GM19372 (cell line): ENCODE data around the gene TDRD3.
"Not testable (repeated sequence)": the region's sequence is repeated elsewhere in the genome, so short reads cannot be mapped to it uniquely, and the experiment has no call there.

ENCODE experiments used
- ATAC-seq: cut with Tn5 transposase; IDR thresholded peaks from one replicate; pipeline ENCODE4 v1.9.1; 2021; ENCODE audit warnings: mild to moderate bottlenecking, low read depth, moderate library complexity; ENCODE audit not compliant: unreplicated experiment

TDRD3 gene

GRCh38 chr13:60397704-60398378, 821 bp downstream of the TDRD3 start:
- ATAC-seq = peak; percentile 29

DNA sequence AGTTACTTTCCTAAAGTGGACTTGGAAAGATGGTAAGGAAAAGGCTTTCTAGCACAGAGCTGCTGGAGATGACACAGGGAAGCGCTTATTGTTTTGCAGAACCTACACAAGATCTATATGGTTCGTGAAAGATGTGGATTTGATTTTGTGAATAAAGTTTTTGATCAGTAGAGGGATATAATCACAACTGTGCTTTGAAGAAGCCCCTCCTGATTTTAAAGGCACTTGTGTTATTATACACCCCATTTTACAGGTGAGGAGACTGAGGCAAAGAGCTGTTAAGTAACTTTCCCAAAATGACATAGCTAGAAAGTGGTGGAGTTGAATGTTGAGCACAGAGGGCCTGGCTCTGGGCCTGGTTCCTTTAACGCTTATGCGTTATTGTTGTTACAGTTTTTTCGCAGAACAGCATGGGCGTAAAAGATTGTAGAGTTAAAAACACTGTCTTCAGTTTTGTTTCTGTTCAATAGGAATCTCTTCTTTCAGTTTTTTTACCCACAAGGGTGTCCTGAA, 1.4 kb downstream of the TDRD3 start:
- ATAC-seq = no peak

DNA sequence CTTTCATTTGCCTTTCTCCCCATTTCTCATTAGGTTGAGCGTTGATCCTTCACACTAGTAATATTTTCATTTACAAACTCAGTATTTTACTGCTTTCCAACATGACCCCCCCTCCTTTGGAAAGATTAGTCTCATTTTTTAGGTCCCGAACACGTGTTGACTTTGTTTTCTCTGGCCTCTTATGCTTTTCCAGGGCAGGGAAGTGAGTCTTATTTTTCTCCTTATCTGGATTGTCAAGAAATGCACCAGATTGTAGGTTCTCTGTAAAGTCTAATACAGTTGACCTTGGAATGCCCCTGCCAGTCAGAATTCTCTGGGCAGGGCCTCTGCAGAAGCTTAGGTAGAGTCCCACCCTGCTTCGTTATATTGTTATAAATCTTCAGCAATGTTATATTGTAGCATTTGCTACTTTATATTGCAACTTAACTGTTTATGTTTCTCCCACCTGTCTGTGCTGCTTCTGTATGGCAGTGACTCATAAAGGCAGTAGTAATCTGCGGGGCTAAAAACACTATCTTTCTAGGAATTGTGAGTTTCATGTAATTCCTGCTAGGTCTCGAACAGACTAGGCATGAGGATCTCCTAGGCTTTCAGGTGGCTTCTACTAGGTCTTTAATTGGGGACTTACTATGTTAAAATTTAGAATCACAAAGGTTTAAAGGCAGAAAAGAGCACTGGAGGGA, 2.0 kb downstream of the TDRD3 start:
- ATAC-seq = no peak

DNA sequence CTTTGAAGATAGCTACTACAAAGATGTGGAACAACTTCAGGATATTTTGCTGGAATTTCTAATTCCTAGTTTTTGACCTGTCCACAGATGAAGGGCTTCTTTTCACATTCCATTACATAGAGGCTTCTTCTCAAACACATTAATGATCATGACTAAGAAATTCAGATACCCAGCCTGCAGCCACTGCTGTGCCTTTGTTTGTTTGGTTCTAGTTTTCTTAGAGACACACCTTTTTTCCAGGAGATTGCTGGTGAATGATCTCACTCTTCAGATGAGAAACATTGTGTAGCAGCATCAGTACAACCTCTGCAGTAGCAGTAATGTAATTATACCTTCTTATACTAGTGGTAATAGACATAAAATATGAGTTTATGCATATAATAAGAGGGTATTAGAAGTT, 5.0 kb downstream of the TDRD3 start:
- ATAC-seq = no peak

GRCh38 chr13:60407095-60407494, 10.1 kb downstream of the TDRD3 start:
- ATAC-seq = no peak

- ATAC-seq = not testable (repeated sequence)
Observed at GRCh38 chr13:60407852-60408251, 10.8 kb downstream of the TDRD3 start.

- not testable (repeated sequence) for ATAC-seq
Observed at GRCh38 chr13:60409574-60410292, 12.7 kb downstream of the TDRD3 start.

- ATAC-seq = no peak
Observed at GRCh38 chr13:60410299-60410698, 13.3 kb downstream of the TDRD3 start.

- ATAC-seq = no peak
Observed at GRCh38 chr13:60411464-60411863, 14.4 kb downstream of the TDRD3 start.

DNA sequence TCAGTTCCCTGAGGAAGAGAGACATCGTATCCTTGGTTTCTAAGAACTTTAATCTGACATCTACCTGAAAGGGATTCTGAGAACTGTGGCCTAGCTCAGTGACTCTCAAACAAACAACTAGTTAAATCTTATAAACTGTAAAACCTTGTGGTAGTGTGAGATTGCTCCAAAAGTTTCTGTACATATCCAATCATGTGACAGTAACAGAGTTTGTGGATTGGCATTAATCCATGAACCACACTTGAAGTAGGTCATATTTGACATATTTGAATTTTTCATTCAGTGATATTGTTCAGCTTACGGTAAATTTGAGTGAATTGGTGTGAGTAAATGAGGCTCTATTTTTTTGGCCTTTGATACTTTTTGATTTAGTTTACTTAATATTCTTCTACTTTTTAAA, 15.0 kb downstream of the TDRD3 start:
- ATAC-seq = no peak

GRCh38 chr13:60412909-60413616, 16.0 kb downstream of the TDRD3 start:
- ATAC-seq = no peak

DNA sequence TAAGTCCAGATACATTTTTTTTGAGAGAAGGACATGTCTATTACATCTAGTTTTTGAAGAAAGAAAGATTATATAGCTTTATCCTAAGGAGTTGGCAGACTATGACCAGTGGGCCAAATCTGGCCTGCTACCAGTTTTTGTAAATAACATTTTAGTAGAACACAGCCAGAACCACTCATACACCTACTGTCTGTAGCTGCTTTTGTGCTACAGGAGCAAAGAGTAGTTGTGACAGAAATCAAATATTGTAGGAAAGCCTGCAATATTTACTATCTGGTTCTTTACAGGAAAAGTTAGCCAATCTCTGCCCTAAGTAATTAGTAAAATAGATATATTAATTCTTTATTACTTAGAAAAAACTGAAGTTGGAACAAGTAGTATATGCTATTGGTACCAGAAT, 17.2 kb downstream of the TDRD3 start:
- no peak for ATAC-seq

GRCh38 chr13:60417734-60418133, 20.7 kb downstream of the TDRD3 start:
- ATAC-seq = no peak

DNA sequence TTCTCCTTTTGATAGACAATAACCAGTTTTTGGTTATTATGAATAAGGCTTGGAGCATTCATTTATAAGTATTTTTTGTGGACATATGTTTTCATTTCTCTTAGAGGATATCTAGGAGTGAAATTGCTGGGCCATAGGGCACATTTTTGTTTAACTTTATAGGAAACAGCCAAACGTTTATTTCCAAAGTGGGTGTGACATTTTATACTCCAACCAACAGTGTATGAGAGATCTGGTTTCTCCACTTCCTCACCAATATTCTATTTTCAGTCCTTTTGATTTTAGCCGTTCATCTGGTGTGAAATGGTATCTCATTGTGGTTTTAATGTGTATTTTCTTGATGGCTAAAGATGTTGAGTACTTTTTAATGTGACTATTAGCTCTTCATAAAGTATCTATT, 21.9 kb downstream of the TDRD3 start:
- no peak for ATAC-seq

DNA sequence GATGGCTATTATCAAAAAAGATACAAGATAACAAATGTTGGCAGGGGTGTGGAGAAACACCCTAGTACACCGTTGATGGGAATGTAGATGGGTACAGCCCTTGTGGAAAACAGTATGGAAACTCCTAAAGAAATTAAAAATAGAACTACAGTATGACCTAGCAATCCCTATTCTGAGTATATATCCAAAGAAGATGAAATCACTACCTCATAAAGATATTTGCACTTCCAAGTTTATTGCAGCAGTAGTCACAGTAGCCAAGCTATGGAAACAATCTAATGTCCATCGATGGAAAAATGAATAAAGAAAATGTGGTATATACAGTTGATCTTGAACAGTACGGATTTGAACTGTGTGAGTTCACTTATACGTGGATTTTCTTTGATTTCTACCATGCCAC, 28.3 kb downstream of the TDRD3 start:
- no peak for ATAC-seq

DNA sequence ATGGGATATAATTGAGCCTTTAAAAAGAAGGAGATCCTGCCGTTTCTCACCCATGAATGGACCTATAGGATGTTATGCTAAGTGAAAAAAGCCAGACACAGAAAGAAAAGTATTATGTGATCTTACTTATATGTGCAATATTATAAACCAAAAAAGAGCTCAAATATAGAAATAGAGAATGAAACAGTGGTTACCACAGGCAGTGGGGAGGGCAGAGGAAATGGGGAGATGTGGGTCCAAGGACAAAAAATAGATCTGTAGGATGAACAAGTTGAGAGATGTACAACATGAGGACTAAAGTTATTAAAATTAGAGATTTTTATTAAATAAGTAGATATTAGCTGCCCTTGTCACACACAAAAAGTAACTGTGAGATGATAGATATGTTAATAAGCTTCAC, 29.1 kb downstream of the TDRD3 start:
- no peak for ATAC-seq

DNA sequence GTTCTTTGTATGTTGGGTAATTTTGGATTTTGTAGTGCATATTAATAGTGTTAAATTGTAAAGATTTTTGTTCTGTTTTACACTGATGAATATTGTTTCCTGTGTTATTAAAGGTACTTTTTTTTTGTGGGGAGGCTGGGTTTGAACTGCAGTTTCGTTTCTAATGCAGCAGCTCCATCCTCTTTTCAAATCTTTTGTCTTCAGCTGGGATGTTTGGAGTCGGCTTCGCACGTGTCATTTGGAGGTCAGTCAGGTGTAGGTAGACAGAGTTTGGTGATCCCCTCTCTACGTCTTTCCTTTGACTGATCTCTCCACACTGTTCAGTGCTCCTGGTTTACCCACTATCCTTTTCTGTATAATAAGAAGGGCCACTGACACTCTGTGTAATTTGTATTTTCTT, 30.3 kb downstream of the TDRD3 start:
- peak; percentile 41 for ATAC-seq

- ATAC-seq = peak; percentile 61
Observed at GRCh38 chr13:60431108-60431700, 34.2 kb downstream of the TDRD3 start.

GRCh38 chr13:60433505-60433904, 36.5 kb downstream of the TDRD3 start:
- ATAC-seq = no peak

DNA sequence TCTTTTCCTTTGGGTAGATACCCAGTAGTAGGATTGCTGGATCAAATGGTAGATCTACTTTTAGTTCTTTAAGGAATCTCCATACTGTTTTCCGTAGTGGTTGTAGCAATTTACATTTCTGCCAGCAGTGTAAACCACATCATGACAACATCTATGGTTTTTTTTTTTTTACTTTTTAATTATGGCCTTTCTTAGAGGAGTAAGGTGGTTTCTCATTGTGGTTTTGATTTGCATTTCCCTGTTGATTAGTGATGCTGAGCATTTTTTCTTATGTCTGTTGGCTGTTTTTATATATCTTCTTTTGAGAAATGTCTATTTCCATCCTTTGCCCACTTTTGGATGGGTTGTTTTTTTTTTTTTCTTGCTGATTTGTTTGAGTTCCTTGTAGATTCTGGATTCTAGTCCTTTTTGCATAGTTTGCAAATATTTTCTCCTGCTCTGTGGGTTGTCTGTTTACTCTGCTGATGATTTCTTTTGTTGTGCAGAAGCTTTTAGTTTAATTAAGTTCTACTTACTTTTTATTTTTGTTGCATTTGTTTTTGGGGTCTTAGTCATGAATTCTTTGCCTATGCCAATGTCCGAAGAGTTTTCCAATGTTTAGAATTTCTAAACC, 38.8 kb downstream of the TDRD3 start:
- no peak for ATAC-seq
